ENCODE results near the gene NTMT1. TPM values are rescaled to one million over a fixed set of nuclear protein-coding genes. Genes with fewer than 3 reads are reported as not detected.

Gene NTMT1
- total and polyA plus RNA-seq, 4 donors = 14.3 to 54.7 (median 33.2) TPM

GRCh38 chr9:129611307-129611800, 14.6 kb upstream of the NTMT1 start:
- Histone ChIP-seq H3K27me3 (ENCODE audit: control insufficient read depth in 3 of 3, insufficient read depth in 3 of 3, low read length in 2 of 3) (no peaks in the 10 kb centered on the region), H3K36me3 (ENCODE audit: control insufficient read depth in 4 of 4, insufficient read depth in 4 of 4, low read length in 4 of 4) (no peaks in the 10 kb centered on the region), H3K9ac (ENCODE audit: insufficient read depth in 1 of 2, low read length in 2 of 2) (peak overlapping the region in 1 of 2 donors; percentile 23), H3K9me3 (ENCODE audit: control insufficient read depth in 4 of 4, insufficient read depth in 3 of 4, low read length in 3 of 4) (no peaks in the 10 kb centered on the region), H3K4me1 (ENCODE audit: control insufficient read depth in 5 of 5, insufficient read depth in 5 of 5, low read length in 5 of 5) (peaks cover 0 to 27% (median 23%) of the 10 kb centered on the region in 5 donors), H3K4me3 (no peak overlapping the region), H3K27ac (ENCODE audit: low read depth in 1 of 2, low read length in 1 of 2) (no peak overlapping the region)
- 30 to 46% methylated on average over 12 of the region's 12 CpGs for WGBS, 2 donors
- no peak for TF ChIP-seq CTCF (IDR thresholded peaks at IDR 0.05; ENCODE audit: control extremely low read depth, extremely low read depth)
- ATAC-seq (ENCODE audit: insufficient read depth, low FRiP score) (no peak), DNase-seq (no peak)

GRCh38 chr9:129612123-129612522, 13.8 kb upstream of the NTMT1 start:
- Histone ChIP-seq H3K4me1 (ENCODE audit: control insufficient read depth in 5 of 5, insufficient read depth in 5 of 5, low read length in 5 of 5) (peaks cover 0 to 22% (median 20%) of the 10 kb centered on the region in 5 donors), H3K9me3 (ENCODE audit: control insufficient read depth in 4 of 4, insufficient read depth in 3 of 4, low read length in 3 of 4) (no peaks in the 10 kb centered on the region), H3K27me3 (ENCODE audit: control insufficient read depth in 3 of 3, insufficient read depth in 3 of 3, low read length in 2 of 3) (no peaks in the 10 kb centered on the region), H3K4me3 (no peak overlapping the region), H3K9ac (ENCODE audit: insufficient read depth in 1 of 2, low read length in 2 of 2) (no peak overlapping the region), H3K36me3 (ENCODE audit: control insufficient read depth in 4 of 4, insufficient read depth in 4 of 4, low read length in 4 of 4) (no peaks in the 10 kb centered on the region), H3K27ac (ENCODE audit: low read depth in 1 of 2, low read length in 1 of 2) (no peak overlapping the region)
- no peak for TF ChIP-seq CTCF (IDR thresholded peaks at IDR 0.05; ENCODE audit: control extremely low read depth, extremely low read depth)
- ATAC-seq (ENCODE audit: insufficient read depth, low FRiP score) = no peak
- WGBS, 2 donors = 83 to 87% methylated on average over 7 of the region's 7 CpGs
- DNase-seq = no peak

GRCh38 chr9:129612815-129613519, 13.0 kb upstream of the NTMT1 start:
- ATAC-seq (ENCODE audit: insufficient read depth, low FRiP score) = no peak
- Histone ChIP-seq H3K9me3 (ENCODE audit: control insufficient read depth in 4 of 4, insufficient read depth in 3 of 4, low read length in 3 of 4) (no peaks in the 10 kb centered on the region), H3K9ac (ENCODE audit: insufficient read depth in 1 of 2, low read length in 2 of 2) (no peak overlapping the region), H3K27ac (ENCODE audit: low read depth in 1 of 2, low read length in 1 of 2) (no peak overlapping the region), H3K36me3 (ENCODE audit: control insufficient read depth in 4 of 4, insufficient read depth in 4 of 4, low read length in 4 of 4) (no peaks in the 10 kb centered on the region), H3K4me3 (no peak overlapping the region), H3K27me3 (ENCODE audit: control insufficient read depth in 3 of 3, insufficient read depth in 3 of 3, low read length in 2 of 3) (no peaks in the 10 kb centered on the region), H3K4me1 (ENCODE audit: control insufficient read depth in 5 of 5, insufficient read depth in 5 of 5, low read length in 5 of 5) (peaks cover 0 to 14% (median 12%) of the 10 kb centered on the region in 5 donors)
- TF ChIP-seq CTCF (IDR thresholded peaks at IDR 0.05; ENCODE audit: control extremely low read depth, extremely low read depth) = no peak
- 78 to 81% methylated on average over 15 of the region's 15 CpGs for WGBS, 2 donors
- DNase-seq = no peak
